SK-N-MC (cell line): ENCODE results near the gene TECR.

ENCODE experiments used
- DNase-seq: peaks from one replicate; pipeline ENCODE4 v3.0.0-alpha.2; 2011; ENCODE audit warnings: low read depth, low spot score
- H3K27ac ChIP-seq: fragments of 200-600 bp; sonication (generic); 2 replicates; pipeline ENCODE4 v1.5.1; 2016; ENCODE audit warnings: mixed run types
- H3K36me3 ChIP-seq: fragments of 200-600 bp; sonication (generic); 2 replicates; pipeline ENCODE4 v1.6.1; 2017; ENCODE audit warnings: antibody characterized with exemption, low read length, mixed read lengths; ENCODE audit not compliant: insufficient read depth
- H3K4me3 ChIP-seq: fragments of 200-600 bp; sonication (generic); 2 replicates; pipeline ENCODE4 v1.5.1; 2016
- H3K9ac ChIP-seq: fragments of 200-600 bp; sonication (generic); 2 replicates; pipeline ENCODE4 v1.8.0; 2017; ENCODE audit warnings: mixed run types, mixed read lengths; ENCODE audit not compliant: insufficient read length
- H3K9me3 ChIP-seq: fragments of 200-600 bp; sonication (generic); 2 replicates; pipeline ENCODE4 v1.6.1; 2017; ENCODE audit warnings: low read depth, mild to moderate bottlenecking, antibody characterized with exemption, low read length, moderate library complexity, mixed read lengths
- EZH2 ChIP-seq: fragments of 200-600 bp; sonication (generic); IDR thresholded peaks from one replicate; pipeline ENCODE4 v1.6.1; 2017; ENCODE audit warnings: antibody characterized with exemption
- FOXP2 ChIP-seq: optimal IDR thresholded peaks from 2 replicates; pipeline ENCODE3; 2011; ENCODE audit warnings: mild to moderate bottlenecking, moderate library complexity; ENCODE audit not compliant: insufficient read depth; ENCODE audit errors: extremely low read length, control extremely low read depth
- POLR2AphosphoS5 ChIP-seq: IDR thresholded peaks from 2 replicates; pipeline ENCODE4 v1.6.1; 2012; ENCODE audit warnings: mild to moderate bottlenecking, low read depth, low read length, borderline replicate concordance

The TECR gene

DNA sequence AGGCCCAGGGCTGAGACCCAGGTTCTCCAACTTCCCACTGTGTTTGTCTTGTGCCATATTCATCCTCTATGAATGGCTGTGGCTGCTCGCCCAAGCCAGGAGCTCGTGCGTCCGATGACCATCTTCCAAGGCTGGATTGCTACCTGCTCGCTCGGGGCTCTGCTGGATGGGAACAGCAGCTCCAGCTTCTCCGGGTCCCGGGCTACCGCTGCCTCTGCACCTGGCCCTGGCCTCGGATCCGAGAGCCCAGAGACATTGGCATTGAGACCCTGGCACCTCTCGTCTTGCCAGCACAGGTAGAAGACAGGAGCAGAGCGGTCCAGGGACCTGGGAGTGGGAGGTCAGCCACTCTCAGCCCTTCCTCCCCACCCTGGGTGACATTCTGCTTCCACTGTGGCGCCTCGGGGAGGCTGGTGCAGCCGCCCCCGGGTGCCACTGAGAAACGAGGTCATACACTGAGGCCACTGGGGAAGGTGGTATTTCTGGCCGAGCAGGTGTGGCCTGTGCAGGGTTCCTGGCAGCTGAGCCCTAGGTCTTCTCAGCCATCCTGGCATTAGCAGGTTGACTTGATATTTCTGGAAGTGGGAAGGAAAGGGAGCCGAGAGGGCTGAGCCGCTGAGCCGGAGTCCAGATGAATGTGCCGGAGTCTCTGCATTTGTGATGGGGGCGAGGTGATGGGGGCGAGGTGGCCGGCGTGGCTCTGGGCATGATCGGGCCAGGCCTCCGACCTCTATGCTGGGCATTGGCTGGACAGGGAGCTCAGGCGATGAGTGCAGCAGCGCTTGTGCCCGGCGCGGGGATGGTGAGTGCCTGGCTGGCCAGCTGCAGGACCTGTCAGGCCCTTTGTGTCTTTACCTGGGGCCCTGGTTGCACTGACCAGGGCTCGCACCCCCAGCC is 23.9 kb downstream of the TECR start:
- Histone ChIP-seq H3K9ac (peak overlapping the region; percentile 19), H3K36me3 (peaks cover 11% of the 10 kb centered on the region), H3K9me3 (no peaks in the 10 kb centered on the region), H3K27ac (peak overlapping the region; percentile 79; the same call in 1 of the 2 replicates), H3K4me3 (no peak overlapping the region)
- no peak for DNase-seq
- TF ChIP-seq FOXP2 (no peak), POLR2AphosphoS5 (no peak), EZH2 (no peak)

GRCh38 chr19:14553939-14554243 is 24.5 kb downstream of the TECR start:
- H3K36me3 ChIP-seq, result peaks cover 5% of the 10 kb centered on the region
- peak overlapping the region; percentile 79 for H3K27ac ChIP-seq
- no peak for DNase-seq
- no peaks in the 10 kb centered on the region for H3K9me3 ChIP-seq
- no peak overlapping the region for H3K4me3 ChIP-seq
- TF ChIP-seq EZH2 (no peak), POLR2AphosphoS5 (no peak), FOXP2 (no peak)
- peak overlapping the region; percentile 19 for H3K9ac ChIP-seq

- TF ChIP-seq FOXP2 (no peak), POLR2AphosphoS5 (no peak), EZH2 (no peak)
- Histone ChIP-seq H3K36me3 (peaks cover 4% of the 10 kb centered on the region; the same call in 1 of the 2 replicates), H3K9ac (peak overlapping the region; percentile 19), H3K27ac (peak overlapping the region; percentile 79), H3K9me3 (no peaks in the 10 kb centered on the region), H3K4me3 (no peak overlapping the region)
- no peak for DNase-seq
Measured at GRCh38 chr19:14554382-14554812, 25.0 kb downstream of the TECR start.

DNA sequence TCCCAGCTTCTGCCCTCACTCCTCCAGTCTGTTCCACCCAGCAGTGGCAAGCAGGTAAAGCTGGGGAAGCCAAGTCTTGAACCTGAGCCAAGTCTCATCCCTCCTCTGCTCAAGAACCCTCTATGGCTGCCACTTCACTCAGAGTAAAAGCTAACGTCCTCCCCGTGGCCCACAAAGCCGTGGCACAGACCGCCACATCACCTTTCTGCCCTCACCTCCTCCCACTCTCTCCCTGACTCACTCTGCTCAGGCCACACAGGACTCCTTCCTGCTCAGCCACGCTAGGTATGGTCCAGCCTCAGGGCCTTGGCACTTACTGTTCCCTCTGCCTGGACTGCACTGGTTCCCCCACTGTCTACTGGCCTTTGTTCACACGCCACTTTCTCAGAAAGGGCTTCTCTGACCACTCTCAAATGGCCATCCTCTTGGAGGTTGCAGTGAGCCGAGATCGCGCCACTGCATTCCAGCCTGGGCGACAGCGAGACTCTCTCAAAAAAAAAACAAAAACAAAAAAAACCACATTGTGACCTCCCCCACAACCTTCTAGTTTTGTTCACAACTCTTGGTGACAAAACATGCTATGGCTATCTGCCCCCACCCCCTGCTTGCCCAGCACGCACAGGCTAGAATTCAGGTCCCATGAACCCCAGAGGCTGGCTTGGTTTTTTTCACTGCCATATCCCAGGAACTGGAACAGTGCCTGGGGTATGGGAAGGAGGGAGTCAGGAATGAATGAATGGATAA is 26.7 kb downstream of the TECR start:
- no peak for DNase-seq
- TF ChIP-seq POLR2AphosphoS5, result no peak
- no peak for TF ChIP-seq EZH2
- no peak for TF ChIP-seq FOXP2
- no peak overlapping the region for H3K9ac ChIP-seq
- no peak overlapping the region for H3K4me3 ChIP-seq
- no peaks in the 10 kb centered on the region for H3K9me3 ChIP-seq
- H3K36me3 ChIP-seq, result no peaks in the 10 kb centered on the region
- H3K27ac ChIP-seq, result no peak overlapping the region

GRCh38 chr19:14556662-14557188 is 27.3 kb downstream of the TECR start:
- H3K9ac ChIP-seq, result no peak overlapping the region
- H3K36me3 ChIP-seq, result no peaks in the 10 kb centered on the region
- H3K27ac ChIP-seq, result no peak overlapping the region
- no peak overlapping the region for H3K4me3 ChIP-seq
- no peak for DNase-seq
- no peaks in the 10 kb centered on the region for H3K9me3 ChIP-seq
- TF ChIP-seq EZH2 (no peak), POLR2AphosphoS5 (no peak), FOXP2 (no peak)

DNA sequence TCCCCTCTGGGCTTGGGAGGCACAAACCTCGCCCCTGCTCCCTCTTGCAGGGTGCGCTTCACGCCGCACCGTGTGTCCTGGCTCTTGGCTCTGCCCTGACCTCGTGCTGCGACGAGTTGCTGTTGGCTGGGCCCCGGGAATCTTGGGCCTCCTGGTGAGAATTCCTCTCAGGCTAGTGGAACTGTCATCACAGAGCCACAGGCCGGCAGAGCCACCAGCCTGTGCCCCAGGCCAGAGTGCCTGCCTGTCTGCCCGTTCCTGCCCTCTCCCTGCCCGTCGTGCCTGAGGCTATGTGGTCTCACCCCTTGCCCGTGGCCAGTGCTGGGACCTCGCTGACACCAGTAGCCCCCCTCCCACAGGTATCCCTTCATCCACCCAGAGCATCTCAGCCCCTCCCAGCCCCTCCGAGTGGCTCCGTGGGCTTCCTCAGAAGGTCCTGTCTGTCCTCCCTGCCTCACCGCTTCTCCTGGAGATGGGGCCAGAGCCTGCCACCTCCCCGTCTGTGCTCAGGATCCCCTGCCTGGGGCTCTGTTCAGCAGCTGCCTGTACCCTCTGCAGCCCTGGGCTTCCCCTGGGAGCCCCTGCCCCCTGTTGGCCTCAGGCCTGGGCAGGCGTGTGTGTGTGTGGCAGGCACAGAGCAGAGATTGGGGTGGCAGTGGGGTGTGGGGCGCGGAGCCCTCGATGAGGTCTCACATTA is 29.1 kb downstream of the TECR start:
- Histone ChIP-seq H3K9me3 (no peaks in the 10 kb centered on the region), H3K36me3 (peaks cover under 1% of the 10 kb centered on the region; the same call in 1 of the 2 replicates), H3K4me3 (no peak overlapping the region), H3K27ac (0 out of 2 replicates have a peak overlapping the region, but pooled peaks have one; percentile 25), H3K9ac (no peak overlapping the region)
- TF ChIP-seq FOXP2 (no peak), POLR2AphosphoS5 (no peak), EZH2 (no peak)
- DNase-seq, result no peak

DNA sequence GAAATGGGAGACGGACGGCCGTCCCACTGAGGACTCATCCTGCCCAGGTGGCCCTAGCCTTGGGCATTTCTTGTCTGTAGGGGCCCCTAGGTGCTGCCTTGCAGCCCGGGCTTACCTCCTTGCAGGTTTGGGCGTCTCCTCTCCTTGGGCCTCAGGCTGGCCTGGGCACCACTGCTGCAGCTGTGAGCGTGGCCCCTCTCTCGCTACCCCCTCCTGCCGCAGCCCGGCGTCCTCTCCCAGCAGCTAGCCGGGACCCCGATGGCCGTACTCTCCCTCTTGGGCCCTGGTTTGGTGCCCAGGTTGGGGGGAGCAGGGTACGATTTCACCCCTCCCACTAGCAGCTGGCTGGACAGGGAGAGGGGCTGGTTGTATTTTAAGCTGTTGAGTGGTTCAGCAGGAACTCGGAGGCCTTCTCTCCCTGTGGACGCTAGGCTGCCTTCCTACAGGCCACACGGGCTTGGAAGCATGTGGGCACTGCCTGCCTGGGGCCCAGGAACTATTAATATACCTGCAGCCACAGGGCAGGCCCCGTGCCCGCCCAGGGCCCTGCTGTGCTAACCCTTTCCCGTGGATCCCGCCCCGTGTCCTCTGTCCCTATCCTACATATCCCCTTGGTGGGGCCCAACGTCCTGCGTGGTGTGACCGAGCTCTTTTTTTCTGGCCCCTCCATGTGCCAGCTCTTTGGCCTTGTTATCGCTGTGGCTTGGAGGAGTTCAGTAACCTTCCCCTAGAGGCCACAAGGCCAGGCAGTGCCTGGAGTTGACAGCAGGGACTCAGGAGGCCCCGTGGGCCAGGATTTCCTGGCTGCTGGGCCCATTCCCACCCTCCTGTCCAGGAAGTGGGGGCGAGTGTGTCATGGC is 30.8 kb downstream of the TECR start:
- Histone ChIP-seq H3K9ac (peak overlapping the region; percentile 45), H3K9me3 (no peaks in the 10 kb centered on the region), H3K36me3 (peaks cover 12% of the 10 kb centered on the region; the same call in 1 of the 2 replicates), H3K4me3 (no peak overlapping the region), H3K27ac (peak overlapping the region; percentile 57)
- no peak for DNase-seq
- TF ChIP-seq POLR2AphosphoS5 (no peak), FOXP2 (no peak), EZH2 (no peak)
